EL (cell line): ENCODE data around the gene CABP7.

Experiments used
- DNase-seq: peaks from one replicate; pipeline ENCODE4 v3.0.0-alpha.2; 2016

CABP7 gene

DNA sequence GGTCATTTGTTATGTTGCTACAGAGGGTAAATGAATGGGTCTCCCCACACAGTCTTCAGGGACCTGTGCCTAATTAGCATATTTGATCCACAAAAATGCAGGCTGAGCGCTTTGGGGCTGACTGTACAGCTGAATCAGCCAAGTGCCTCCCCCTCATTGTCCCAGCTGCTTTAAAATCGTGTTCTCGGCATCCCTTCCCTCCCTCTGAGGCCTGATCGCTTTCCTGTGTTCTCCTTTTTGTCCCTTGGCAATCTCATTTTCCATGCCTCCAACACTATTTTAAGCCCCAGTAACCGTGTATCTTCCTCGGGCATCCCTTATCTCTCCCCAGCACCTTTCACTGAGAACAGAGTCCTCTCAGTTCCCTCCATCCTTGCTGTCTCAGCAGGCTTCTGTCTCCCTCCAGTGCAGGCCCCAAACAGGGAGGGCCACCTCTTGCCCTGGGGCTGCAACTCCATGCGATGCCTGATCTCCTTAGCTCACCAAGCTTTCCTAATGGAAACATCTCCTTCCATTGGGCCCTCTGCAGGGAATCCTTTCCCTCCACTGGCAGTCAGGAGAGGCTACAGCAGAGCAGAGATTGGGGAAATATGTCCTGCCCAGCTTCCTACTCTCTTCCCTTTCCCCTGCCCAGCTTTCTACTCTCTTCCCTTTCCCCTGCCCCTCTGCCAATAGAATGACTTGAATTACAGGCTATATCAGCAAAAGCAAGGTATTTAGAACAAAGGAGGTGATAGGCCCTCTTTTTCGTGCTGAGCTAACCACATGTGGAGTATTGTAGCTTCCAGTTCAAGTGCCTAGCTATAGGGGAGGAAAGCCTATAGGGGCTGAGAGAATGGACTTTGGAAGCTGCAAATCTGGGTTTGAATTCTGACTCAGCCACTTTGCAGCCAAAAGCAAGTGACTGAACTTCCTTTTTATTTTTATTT lies 61.2 kb downstream of the CABP7 start:
- DNase-seq = peak; percentile 95
